Mononuclear cell (primary cell): ENCODE data around the gene CTU1. TPM values are rescaled to one million over a fixed set of nuclear protein-coding genes. Genes with fewer than 3 reads are reported as not detected.
"Not testable (repeated sequence)": the region's sequence is repeated elsewhere in the genome, so short reads cannot be mapped to it uniquely, and the experiment has no call there.

Experiments
- H3K27me3 ChIP-seq: 2 replicates; pipeline ENCODE4 v1.6.0; 2011; ENCODE audit warnings: low read length, control low read depth; ENCODE audit not compliant: insufficient read depth
- H3K4me1 ChIP-seq: 2 replicates; pipeline ENCODE4 v1.5.1; 2011; ENCODE audit warnings: mild to moderate bottlenecking, low read length, control low read depth; ENCODE audit not compliant: insufficient read depth
- H3K4me3 ChIP-seq: 2 replicates; pipeline ENCODE4 v1.5.1; 2011; ENCODE audit warnings: mild to moderate bottlenecking, low read length, moderate library complexity
- H3K9me3 ChIP-seq: 2 replicates; pipeline ENCODE4 v1.5.1; 2011; ENCODE audit warnings: low read depth, mild to moderate bottlenecking, control low read depth, low read length
- total RNA-seq: library from RNA; depleted of rRNA; stranded (reverse); fragments of >200 nt; gene quantifications from one replicate; pipeline ENCODE4 v1.2.3, GENCODE V29; 2012

CTU1 gene
- total RNA-seq = 1.9 TPM

DNA sequence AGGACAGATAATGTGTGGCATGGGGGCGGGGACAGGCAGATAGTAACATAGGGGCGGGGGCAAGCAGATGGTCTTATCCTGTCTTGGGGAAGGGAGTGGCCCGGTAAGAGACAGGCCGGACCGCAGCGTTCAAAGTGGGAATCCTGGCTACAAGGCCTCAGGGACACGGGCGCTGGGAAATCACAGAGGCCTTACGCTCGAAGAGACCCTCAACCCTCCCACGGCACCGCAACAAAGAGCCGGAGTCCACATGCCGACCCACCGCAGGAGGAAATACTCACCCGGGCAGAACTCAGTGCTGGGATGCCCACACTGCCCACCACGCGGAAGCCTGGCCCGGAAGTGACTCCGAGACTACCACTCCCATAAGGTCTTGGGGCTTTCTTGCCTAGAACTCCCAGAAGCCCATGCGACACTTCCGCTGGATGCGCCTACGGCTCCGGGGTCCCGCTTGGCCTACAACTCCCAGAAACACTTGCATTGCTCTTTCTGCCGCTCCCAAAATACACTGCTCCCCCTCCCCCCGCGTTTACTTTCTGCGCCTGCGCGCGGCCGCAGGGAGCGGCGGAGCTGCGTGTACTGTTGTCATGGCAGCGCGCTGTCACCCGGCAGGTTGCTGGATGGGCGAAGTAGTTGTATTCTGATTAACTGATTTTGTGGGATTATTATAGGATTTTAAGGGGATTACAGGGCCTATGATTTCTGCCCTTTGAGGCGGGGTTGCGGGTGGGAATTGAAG lies at the start of gene CTU1:
Gene CTU1 (minus strand): TSS at position 344 of the 739 bp plus-strand sequence. CDS start 3,840 bp downstream, outside the sequence.
- Histone ChIP-seq H3K27me3 (no peaks in the 10 kb centered on the region), H3K9me3 (no peaks in the 10 kb centered on the region), H3K4me3 (peak within 1 kb of the TSS; percentile 61), H3K4me1 (peaks cover 32% of the 10 kb centered on the region)

GRCh38 chr19:51157265-51157664 lies 49.1 kb upstream of the CTU1 start:
- Histone ChIP-seq H3K4me1 (peaks cover 10% of the 10 kb centered on the region), H3K4me3 (no peak overlapping the region), H3K27me3 (no peaks in the 10 kb centered on the region), H3K9me3 (no peaks in the 10 kb centered on the region)

- Histone ChIP-seq H3K9me3 (no peaks in the 10 kb centered on the region), H3K4me1 (peaks cover 10% of the 10 kb centered on the region), H3K27me3 (no peaks in the 10 kb centered on the region), H3K4me3 (no peak overlapping the region)
Observed at GRCh38 chr19:51156710-51157109, 48.5 kb upstream of the CTU1 start.

GRCh38 chr19:51150627-51151026 lies 42.4 kb upstream of the CTU1 start:
- peaks cover 39% of the 10 kb centered on the region for H3K4me1 ChIP-seq
- H3K4me3 ChIP-seq = no peak overlapping the region

GRCh38 chr19:51148580-51148979 lies 40.4 kb upstream of the CTU1 start:
- H3K4me1 ChIP-seq = peaks cover 58% of the 10 kb centered on the region
- H3K27me3 ChIP-seq = no peaks in the 10 kb centered on the region
- H3K9me3 ChIP-seq = no peaks in the 10 kb centered on the region
- no peak overlapping the region for H3K4me3 ChIP-seq

More at GRCh38 chr19:51150627-51151026, 42.4 kb upstream of the CTU1 start:
- Histone ChIP-seq H3K27me3 (no peaks in the 10 kb centered on the region), H3K9me3 (no peaks in the 10 kb centered on the region)

DNA sequence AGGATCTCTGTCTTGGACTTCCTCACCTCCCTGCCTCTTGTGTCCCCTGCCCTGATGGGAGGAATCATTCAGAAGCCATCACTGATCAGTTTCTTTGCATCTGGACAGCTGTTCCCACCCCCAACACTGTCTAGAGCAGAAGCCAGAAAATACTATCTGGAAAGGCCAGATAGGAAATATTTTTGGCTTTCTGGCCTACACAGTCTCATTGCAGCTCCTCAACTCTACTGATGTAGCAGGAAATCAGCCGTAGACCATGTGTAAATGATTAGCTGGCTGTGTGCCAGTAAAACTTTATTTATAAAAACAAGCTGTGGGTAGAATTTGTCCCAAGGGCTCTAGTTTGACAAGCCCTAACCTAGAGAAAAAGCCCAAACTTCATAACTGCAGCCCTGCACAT lies 39.5 kb upstream of the CTU1 start:
- H3K4me1 ChIP-seq = peaks cover 67% of the 10 kb centered on the region
- no peaks in the 10 kb centered on the region for H3K27me3 ChIP-seq
- H3K9me3 ChIP-seq = no peaks in the 10 kb centered on the region
- H3K4me3 ChIP-seq = no peak overlapping the region

DNA sequence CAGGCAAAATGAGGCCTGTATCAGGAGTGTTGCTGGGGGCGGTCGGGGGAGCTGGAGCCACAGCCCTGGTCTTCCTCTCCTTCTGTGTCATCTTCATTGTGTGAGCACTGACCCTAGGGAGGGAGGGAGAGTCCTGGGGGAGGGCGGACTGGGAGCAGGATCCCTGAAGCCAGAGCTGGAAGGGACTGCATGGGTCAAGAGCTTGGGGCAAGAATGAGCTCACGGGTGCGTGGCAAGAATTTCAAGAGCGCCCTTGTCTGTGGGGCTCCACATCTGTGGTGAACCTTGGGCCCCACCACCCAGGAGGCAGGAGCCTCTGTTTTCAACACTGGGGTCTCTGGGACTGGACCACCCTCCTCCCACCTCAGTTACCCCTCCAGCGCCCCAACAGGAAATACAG lies 38.5 kb upstream of the CTU1 start:
- peaks cover 77% of the 10 kb centered on the region for H3K4me1 ChIP-seq
- no peaks in the 10 kb centered on the region for H3K9me3 ChIP-seq
- H3K27me3 ChIP-seq = no peaks in the 10 kb centered on the region
- no peak overlapping the region for H3K4me3 ChIP-seq

DNA sequence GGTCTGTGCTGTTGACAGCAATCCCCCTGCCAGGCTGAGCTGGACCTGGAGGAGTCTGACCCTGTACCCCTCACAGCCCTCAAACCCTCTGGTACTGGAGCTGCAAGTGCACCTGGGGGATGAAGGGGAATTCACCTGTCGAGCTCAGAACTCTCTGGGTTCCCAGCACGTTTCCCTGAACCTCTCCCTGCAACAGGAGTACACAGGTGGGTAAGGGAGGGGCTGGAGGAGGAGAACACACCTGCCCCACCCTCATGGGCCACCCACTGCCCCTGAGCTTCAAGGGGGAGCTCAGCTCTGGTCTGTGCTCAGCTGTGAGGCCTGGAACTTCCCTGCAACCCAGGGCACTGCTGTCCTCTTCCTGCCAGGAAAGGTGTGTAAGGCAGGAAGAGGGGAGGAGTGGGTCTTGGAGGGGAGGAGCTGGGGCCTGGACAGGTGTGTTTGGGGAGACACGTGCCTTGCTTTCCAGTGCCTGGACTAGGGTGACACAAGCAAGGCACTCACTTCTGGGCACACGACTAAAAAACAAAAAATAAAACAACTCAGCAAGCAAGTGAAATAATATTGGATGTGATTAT lies 37.8 kb upstream of the CTU1 start:
- Histone ChIP-seq H3K27me3 (no peaks in the 10 kb centered on the region), H3K4me1 (peaks cover 84% of the 10 kb centered on the region), H3K4me3 (no peak overlapping the region), H3K9me3 (no peaks in the 10 kb centered on the region)

DNA sequence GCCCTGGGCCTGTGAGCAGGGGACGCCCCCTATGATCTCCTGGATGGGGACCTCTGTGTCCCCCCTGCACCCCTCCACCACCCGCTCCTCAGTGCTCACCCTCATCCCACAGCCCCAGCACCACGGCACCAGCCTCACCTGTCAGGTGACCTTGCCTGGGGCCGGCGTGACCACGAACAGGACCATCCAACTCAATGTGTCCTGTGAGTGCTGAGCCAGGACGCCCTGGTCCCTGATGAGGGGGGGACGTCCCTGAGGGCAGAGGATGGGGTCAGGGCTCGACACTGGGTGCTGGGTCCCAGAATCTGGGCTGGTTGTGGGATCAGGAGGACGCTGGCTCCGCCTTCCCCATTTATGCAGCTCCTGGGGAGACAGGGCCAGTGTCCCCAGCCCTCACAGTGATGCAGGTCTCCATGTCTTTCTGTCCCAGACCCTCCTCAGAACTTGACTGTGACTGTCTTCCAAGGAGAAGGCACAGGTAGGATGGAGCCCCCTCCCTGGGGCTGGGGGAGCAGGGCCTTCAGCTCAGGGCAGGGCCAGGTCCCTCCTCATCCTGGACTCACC lies 36.4 kb upstream of the CTU1 start:
- Histone ChIP-seq H3K27me3 (no peaks in the 10 kb centered on the region), H3K4me1 (peaks cover 93% of the 10 kb centered on the region), H3K4me3 (no peak overlapping the region), H3K9me3 (no peaks in the 10 kb centered on the region)

GRCh38 chr19:51143486-51143885 lies 35.3 kb upstream of the CTU1 start:
- H3K9me3 ChIP-seq = no peaks in the 10 kb centered on the region
- peak overlapping the region; percentile 0 for H3K4me3 ChIP-seq
- peaks cover 96% of the 10 kb centered on the region for H3K4me1 ChIP-seq
- no peaks in the 10 kb centered on the region for H3K27me3 ChIP-seq

DNA sequence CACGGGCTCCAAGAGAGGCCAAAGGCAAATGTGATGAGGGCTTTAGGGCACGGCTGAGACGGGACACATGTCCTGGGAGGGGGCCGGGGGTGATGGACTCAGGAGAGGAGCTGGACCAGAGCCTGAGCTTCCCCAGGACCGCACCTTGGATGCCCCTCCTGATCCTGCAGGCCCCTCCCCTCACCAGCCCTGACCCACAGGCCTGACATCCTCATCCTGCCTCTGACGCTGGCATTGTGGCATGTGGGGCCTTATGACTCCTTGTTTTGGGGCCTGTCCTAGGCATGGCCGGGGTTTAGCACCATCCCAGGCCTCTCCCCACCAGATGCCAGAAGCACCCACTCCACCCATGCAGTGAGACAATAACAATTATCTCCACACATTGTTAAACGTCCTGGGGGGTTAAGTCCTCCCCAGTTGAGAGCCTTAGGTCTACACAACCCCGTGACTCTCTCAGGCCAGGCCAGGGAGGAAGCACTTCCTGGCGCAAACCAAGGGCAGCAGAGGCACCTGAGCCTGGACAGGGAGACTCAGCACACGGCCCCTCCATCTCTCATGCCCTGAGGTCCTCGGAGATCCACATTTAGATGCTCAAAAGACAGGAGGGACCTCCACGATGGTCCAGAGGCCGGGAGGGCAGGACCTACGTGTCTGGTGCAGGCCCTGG lies 34.7 kb upstream of the CTU1 start:
- not testable (repeated sequence) for H3K27me3 ChIP-seq, H3K9me3 ChIP-seq
- peak overlapping the region; percentile 23 for H3K4me3 ChIP-seq
- H3K4me1 ChIP-seq = peaks cover 96% of the 10 kb centered on the region

DNA sequence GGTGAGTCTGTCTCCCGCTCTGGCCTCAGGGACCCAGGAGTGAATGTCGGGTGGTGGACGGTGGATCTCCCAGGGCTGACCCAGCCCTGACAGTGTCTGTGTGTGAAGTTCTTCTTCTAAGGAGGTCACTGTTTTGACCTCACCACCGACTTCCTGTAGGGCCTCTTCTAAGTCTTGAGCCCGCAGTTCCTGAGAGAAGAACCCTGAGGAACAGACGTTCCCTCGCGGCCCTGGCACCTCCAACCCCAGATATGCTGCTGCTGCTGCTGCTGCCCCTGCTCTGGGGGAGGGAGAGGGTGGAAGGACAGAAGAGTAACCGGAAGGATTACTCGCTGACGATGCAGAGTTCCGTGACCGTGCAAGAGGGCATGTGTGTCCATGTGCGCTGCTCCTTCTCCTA lies 33.9 kb upstream of the CTU1 start, which contains the start of gene SIGLEC7:
Gene SIGLEC7 (plus strand): TSS at position 183 of the 400 bp plus-strand sequence. CDS start 69 bp downstream, at position 252.
- H3K9me3 ChIP-seq = no peaks in the 10 kb centered on the region
- peak within 1 kb of the TSS; percentile 23 for H3K4me3 ChIP-seq
- no peaks in the 10 kb centered on the region for H3K27me3 ChIP-seq
- peaks cover 96% of the 10 kb centered on the region for H3K4me1 ChIP-seq

GRCh38 chr19:51141181-51141580 lies 33.0 kb upstream of the CTU1 start:
- H3K27me3 ChIP-seq = no peaks in the 10 kb centered on the region
- H3K4me1 ChIP-seq = peaks cover 97% of the 10 kb centered on the region
- no peak overlapping the region for H3K4me3 ChIP-seq
- H3K9me3 ChIP-seq = no peaks in the 10 kb centered on the region

- no peak overlapping the region for H3K4me3 ChIP-seq
- H3K9me3 ChIP-seq = no peaks in the 10 kb centered on the region
- no peaks in the 10 kb centered on the region for H3K27me3 ChIP-seq
- H3K4me1 ChIP-seq = peaks cover 99% of the 10 kb centered on the region
Observed at GRCh38 chr19:51140441-51140840, 32.2 kb upstream of the CTU1 start.
